HCT116 (cell line): Measurements from ENCODE around the gene ELP5. TPM values are rescaled to one million over a fixed set of nuclear protein-coding genes. Genes with fewer than 3 reads are reported as not detected.

ENCODE experiments used
- ATAC-seq: fragments of 200-7000 bp; cut with Tn5 transposase; 2 replicates; pipeline ENCODE4 v1.9.1; 2020; ENCODE audit warnings: mild to moderate bottlenecking, moderate library complexity
- BruUV-seq: library from RNA; stranded (reverse); fragments of 400-500 nt; replicated peaks from 2 replicates; lab custom pipeline; 2021; lab: Mats Ljungman, UMichigan
- CTCF ChIA-PET: fragments of 300-600 bp; sonication (Branson Sonifier 250); formaldehyde crosslinking; loops from one replicate; lab custom pipeline; 2021; ENCODE audit warnings: antibody characterized with exemption; lab: Charles Lee
- POLR2A ChIA-PET: fragments of 300-600, 350-600 bp; sonication (Branson Sonifier 250); formaldehyde crosslinking; loops from one replicate; lab custom pipeline; 2021; ENCODE audit warnings: antibody characterized with exemption; lab: Charles Lee
- RAD21 ChIA-PET, 2 experiments: fragments of 300-600 bp; sonication (Branson Sonifier 250); formaldehyde crosslinking; loops; one replicate each; lab custom pipeline; 2023; ENCODE audit warnings: low total read pairs in 2 of 2; ENCODE audit not compliant: uncharacterized antibody in 2 of 2, unreplicated experiment in 2 of 2, low non-redundant PET in 1 of 2; lab: Charles Lee
- DNase-seq: peaks from one replicate; pipeline ENCODE4 v3.0.0-alpha.2; 2010; ENCODE audit warnings: low read depth, low spot score
- H2AFZ ChIP-seq: fragments of 200-600 bp; shearing (Covaris generic), sonication (generic); 2 replicates; pipeline ENCODE4 v1.6.1; 2017; ENCODE audit warnings: low read depth, mixed run types, mixed read lengths, antibody characterized with exemption, low read length; ENCODE audit not compliant: poor library complexity, severe bottlenecking
- H3K27ac ChIP-seq: 2 replicates; pipeline ENCODE4 v1.5.1; 2012; ENCODE audit warnings: low read depth, low read length
- H3K27me3 ChIP-seq: fragments of 200-600 bp; sonication (generic); 2 replicates; pipeline ENCODE4 v1.6.1; 2016; ENCODE audit warnings: mixed run types, low read length, mixed read lengths; ENCODE audit not compliant: insufficient read depth
- H3K36me3 ChIP-seq, 2 experiments: fragments of 200-500 bp in 1 of 2; fragments of 200-600 bp in 1 of 2; sonication (Bioruptor generic) in 1 of 2; sonication (generic) in 1 of 2; 2 replicates each; pipeline versions ENCODE4 v1.5.1 to v1.6.1; 2014 to 2016; ENCODE audit warnings: low read length in 2 of 2, inconsistent platforms in 1 of 2, mixed read lengths in 1 of 2, mixed run types in 1 of 2; ENCODE audit not compliant: insufficient read depth in 2 of 2, control insufficient read depth in 1 of 2
- H3K4me1 ChIP-seq, 2 experiments: fragments of 200-600 bp in 1 of 2; sonication (generic) in 1 of 2; 2 replicates each; pipeline versions ENCODE4 v1.5.1 to v1.6.1; 2012 to 2017; ENCODE audit warnings: low read length in 2 of 2, inconsistent platforms in 1 of 2, mild to moderate bottlenecking in 1 of 2, mixed read lengths in 1 of 2, mixed run types in 1 of 2, moderate library complexity in 1 of 2; ENCODE audit not compliant: insufficient read depth in 2 of 2, control insufficient read depth in 1 of 2
- H3K4me2 ChIP-seq: fragments of 200-600 bp; sonication (generic); 2 replicates; pipeline ENCODE4 v1.6.1; 2017; ENCODE audit warnings: mixed run types, low read length, mixed read lengths
- H3K4me3 ChIP-seq, 2 experiments: fragments of 200-600 bp in 1 of 2; sonication (generic) in 1 of 2; replicated peaks in 1 of 2; 2 replicates each; pipeline ENCODE4 v1.5.1; 2011 to 2016; ENCODE audit warnings: low read length in 2 of 2, control low read depth in 1 of 2, low read depth in 1 of 2, mild to moderate bottlenecking in 1 of 2, mixed read lengths in 1 of 2, mixed run types in 1 of 2
- H3K79me2 ChIP-seq: fragments of 200-600 bp; sonication (generic); 2 replicates; pipeline ENCODE4 v1.6.1; 2017; ENCODE audit warnings: mild to moderate bottlenecking, mixed run types, low read length, moderate library complexity, mixed read lengths; ENCODE audit not compliant: insufficient read depth
- H3K9ac ChIP-seq: fragments of 200-600 bp; sonication (generic); 2 replicates; pipeline ENCODE4 v1.6.1; 2016; ENCODE audit warnings: low read length, mixed read lengths
- H3K9me2 ChIP-seq: fragments of 200-600 bp; sonication (generic), shearing (Covaris generic); 2 replicates; pipeline ENCODE4 v1.6.1; 2017; ENCODE audit warnings: mixed run types, mild to moderate bottlenecking, moderate library complexity; ENCODE audit not compliant: insufficient read depth
- H3K9me3 ChIP-seq, 2 experiments: fragments of 200-500 bp in 1 of 2; fragments of 200-600 bp in 1 of 2; sonication (Bioruptor generic) in 1 of 2; sonication (generic) in 1 of 2; 2 replicates each; pipeline ENCODE4 v1.6.1; 2014 to 2017; ENCODE audit warnings: low read length in 2 of 2, mixed read lengths in 2 of 2, inconsistent platforms in 1 of 2, low read depth in 1 of 2, mild to moderate bottlenecking in 1 of 2, mixed run types in 1 of 2, moderate library complexity in 1 of 2; ENCODE audit not compliant: control insufficient read depth in 1 of 2, insufficient read depth in 1 of 2
- H4K20me1 ChIP-seq: fragments of 200-600 bp; sonication (generic), shearing (Covaris generic); 2 replicates; pipeline ENCODE4 v1.6.1; 2017; ENCODE audit warnings: mixed run types, mild to moderate bottlenecking, moderate library complexity; ENCODE audit not compliant: insufficient read depth
- EZH2phosphoT487 ChIP-seq: fragments of 200-600 bp; IDR thresholded peaks from 2 replicates; pipeline ENCODE4 v1.6.1; 2018; ENCODE audit warnings: antibody characterized with exemption, borderline replicate concordance
- FOSL1 ChIP-seq: IDR thresholded peaks from 2 replicates; pipeline ENCODE4 v1.6.1; 2012; ENCODE audit warnings: low read depth
- JUND ChIP-seq: IDR thresholded peaks from 2 replicates; pipeline ENCODE4 v1.6.1; 2012
- POLR2AphosphoS5 ChIP-seq: IDR thresholded peaks from 2 replicates; pipeline ENCODE4 v1.6.1; 2011; ENCODE audit warnings: mild to moderate bottlenecking, low read depth, low read length, moderate library complexity
- SIN3A ChIP-seq: IDR thresholded peaks from 2 replicates; pipeline ENCODE4 v1.6.1; 2012; ENCODE audit warnings: low read depth
- SRF ChIP-seq: IDR thresholded peaks from 2 replicates; pipeline ENCODE4 v1.6.1; 2012; ENCODE audit warnings: low read depth
- ZFX ChIP-seq: fragments of 450-650 bp; IDR thresholded peaks from 2 replicates; pipeline ENCODE4 v1.6.1; 2017
- ZNF274 ChIP-seq: fragments of 200-500 bp; sonication (Bioruptor generic); IDR thresholded peaks from 2 replicates; pipeline ENCODE4 v1.6.1; 2014; ENCODE audit warnings: mild to moderate bottlenecking, low read depth, low read length, inconsistent platforms
- intact Hi-C: fragments of 100-400 bp; cut with micrococcal nuclease; formaldehyde crosslinking; loops from 2 replicates; pipeline ENCODE4 v1.10.0; 2022
- total RNA-seq: library from RNA; stranded (reverse); gene quantifications from one replicate; pipeline ENCODE4 v1.2.1, GENCODE V29; 2021; ENCODE audit not compliant: unreplicated experiment
- TF ChIP-seq, protein P1 (sequence below): IDR thresholded peaks from 2 replicates; pipeline ENCODE4 v1.6.1; 2012
- TF ChIP-seq, protein P2 (sequence below): IDR thresholded peaks from 2 replicates; pipeline ENCODE4 v1.6.1; 2011; ENCODE audit warnings: mild to moderate bottlenecking, low read length, moderate library complexity; ENCODE audit not compliant: insufficient replicate concordance; ENCODE audit errors: extremely low read depth

The ELP5 gene
- total RNA-seq, 1 experiment from 2014 or later: 81.7 TPM

- Histone ChIP-seq H3K9ac (peak overlapping the region; percentile 99), H3K79me2 (peaks cover 58% of the 10 kb centered on the region), H3K9me3 (no peaks in the 10 kb centered on the region), H3K4me3 (peak overlapping the region; percentile 98 to 99), H3K4me2 (peak overlapping the region; percentile 90), H3K36me3 (peaks cover 9 to 32% of the 10 kb centered on the region in 2 experiments), H2AFZ (no peak overlapping the region), H4K20me1 (peaks cover 5% of the 10 kb centered on the region; the same call in 1 of the 2 replicates), H3K9me2 (no peaks in the 10 kb centered on the region), H3K27ac (peak overlapping the region; percentile 94), H3K27me3 (no peaks in the 10 kb centered on the region), H3K4me1 (peaks cover 33 to 55% of the 10 kb centered on the region in 2 experiments)
- ATAC-seq (peak; percentile 48), DNase-seq (no peak)
- ChIA-PET CTCF (no interaction called here), RAD21 (no interaction called here), POLR2A (interaction anchor here (0.7 to 3.0 kb wide), 6 partner anchors 19 to 397 kb away, joined by 3 to 15 read pairs (median 6); partner anchors contain the start of genes ACADVL, DLG4 and GABARAP)
- intact Hi-C loops: loop anchor here (10.0 kb wide), 1 partner anchor 174 kb away; the partner anchor contains the start of genes FGF11 and TMEM102
- TF ChIP-seq POLR2AphosphoS5: peak; percentile 41; the same call in 1 of the 2 replicates
- peak; percentile 36; the same call in 1 of the 2 replicates for TF ChIP-seq SIN3A
- no peak for TF ChIP-seq EZH2phosphoT487
- TF ChIP-seq JUND: 0 out of 2 replicates have a peak, but pooled peaks have one; percentile 10
- no TSS peak for BruUV-seq
These were observed 8.8 kb downstream of the ELP5 start for GRCh38 chr17:7260651-7261378.

DNA sequence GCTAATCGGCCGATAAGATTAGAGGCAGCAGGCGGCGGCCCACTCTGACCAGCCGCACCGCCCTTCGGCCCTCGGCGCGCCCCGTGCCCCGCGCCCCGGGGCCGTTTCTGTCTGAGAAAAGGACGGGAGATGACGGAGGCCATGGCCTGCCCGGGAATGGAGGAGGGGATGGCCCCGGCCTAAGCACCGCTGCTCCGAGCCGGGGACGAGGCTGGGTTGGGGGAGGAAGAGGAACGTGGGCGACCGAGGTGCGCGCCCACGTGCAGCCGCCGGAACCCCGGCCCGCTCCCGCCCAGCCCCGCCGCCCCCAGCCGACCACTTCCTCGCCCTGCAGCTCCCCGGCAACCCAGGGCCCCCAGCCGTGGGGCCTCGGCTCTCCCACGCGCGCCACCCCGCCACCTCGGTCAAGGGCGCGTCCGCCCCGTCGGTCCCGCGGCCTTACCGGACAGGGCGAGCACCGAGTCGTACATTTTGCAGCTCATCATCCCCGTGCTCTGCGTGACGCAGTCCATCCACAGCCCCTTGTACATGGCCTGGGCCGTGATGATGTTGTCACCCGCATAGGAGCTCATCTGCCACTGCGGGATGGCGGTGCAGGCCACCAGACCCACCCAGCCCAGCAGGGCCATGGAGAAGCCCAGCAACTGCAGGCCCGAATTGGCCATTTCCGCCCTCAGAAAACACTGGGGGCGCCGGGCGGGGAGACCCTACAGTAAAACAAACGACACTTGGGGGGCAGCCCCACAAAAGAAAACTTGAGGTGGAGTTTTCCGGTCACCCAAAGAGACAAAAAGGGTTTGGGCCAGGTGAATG is 9.6 kb downstream of the ELP5 start:
- Histone ChIP-seq H3K4me1 (peaks cover 39 to 62% of the 10 kb centered on the region in 2 experiments), H2AFZ (no peak overlapping the region), H3K79me2 (peaks cover 54% of the 10 kb centered on the region), H3K9me3 (no peaks in the 10 kb centered on the region), H3K4me2 (peak overlapping the region; percentile 90), H3K27me3 (no peaks in the 10 kb centered on the region), H3K4me3 (peak overlapping the region; percentile 98 to 99), H3K9me2 (no peaks in the 10 kb centered on the region), H4K20me1 (peaks cover 5% of the 10 kb centered on the region; the same call in 1 of the 2 replicates), H3K27ac (peak overlapping the region; percentile 94), H3K36me3 (peaks cover 9 to 25% of the 10 kb centered on the region in 2 experiments), H3K9ac (peak overlapping the region; percentile 99)
- ChIA-PET CTCF (no interaction called here), POLR2A (interaction anchor here (1.1 kb wide), 2 partner anchors 24 to 71 kb away, joined by 3 to 7 read pairs; no protein-coding TSS in a partner anchor), RAD21 (no interaction called here)
- intact Hi-C loops: loop anchor here (1.0 to 10.0 kb wide), 4 partner anchors 9 to 173 kb away; partner anchors contain the start of genes ELP5, FGF11, SLC2A4 and TMEM102
- DNase-seq (no peak), ATAC-seq (peak; percentile 5)
- TF ChIP-seq SRF (no peak), ZFX (peak; percentile 68), ZNF274 (no peak), POLR2AphosphoS5 (no peak), FOSL1 (no peak)
- TF ChIP-seq, protein P1, sequence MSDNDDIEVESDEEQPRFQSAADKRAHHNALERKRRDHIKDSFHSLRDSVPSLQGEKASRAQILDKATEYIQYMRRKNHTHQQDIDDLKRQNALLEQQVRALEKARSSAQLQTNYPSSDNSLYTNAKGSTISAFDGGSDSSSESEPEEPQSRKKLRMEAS: no peak; the same call in 1 of the 2 replicates
- TF ChIP-seq, protein P2, sequence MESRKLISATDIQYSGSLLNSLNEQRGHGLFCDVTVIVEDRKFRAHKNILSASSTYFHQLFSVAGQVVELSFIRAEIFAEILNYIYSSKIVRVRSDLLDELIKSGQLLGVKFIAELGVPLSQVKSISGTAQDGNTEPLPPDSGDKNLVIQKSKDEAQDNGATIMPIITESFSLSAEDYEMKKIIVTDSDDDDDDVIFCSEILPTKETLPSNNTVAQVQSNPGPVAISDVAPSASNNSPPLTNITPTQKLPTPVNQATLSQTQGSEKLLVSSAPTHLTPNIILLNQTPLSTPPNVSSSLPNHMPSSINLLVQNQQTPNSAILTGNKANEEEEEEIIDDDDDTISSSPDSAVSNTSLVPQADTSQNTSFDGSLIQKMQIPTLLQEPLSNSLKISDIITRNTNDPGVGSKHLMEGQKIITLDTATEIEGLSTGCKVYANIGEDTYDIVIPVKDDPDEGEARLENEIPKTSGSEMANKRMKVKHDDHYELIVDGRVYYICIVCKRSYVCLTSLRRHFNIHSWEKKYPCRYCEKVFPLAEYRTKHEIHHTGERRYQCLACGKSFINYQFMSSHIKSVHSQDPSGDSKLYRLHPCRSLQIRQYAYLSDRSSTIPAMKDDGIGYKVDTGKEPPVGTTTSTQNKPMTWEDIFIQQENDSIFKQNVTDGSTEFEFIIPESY: no peak
- TSS peak; percentile 63 for BruUV-seq
